OCI-LY7 (cell line): ENCODE results near the gene FAT4. TPM values are rescaled to one million over a fixed set of nuclear protein-coding genes. Genes with fewer than 3 reads are reported as not detected.

Source experiments
- BruUV-seq: library from RNA; stranded (reverse); fragments of 400-500 nt; replicated peaks from 2 replicates; lab custom pipeline; 2021; lab: Mats Ljungman, UMichigan
- CTCF ChIA-PET: fragments of 300-600 bp; sonication (Branson Sonifier 250); formaldehyde crosslinking; loops from one replicate; lab custom pipeline; 2022; ENCODE audit warnings: antibody characterized with exemption; ENCODE audit not compliant: unreplicated experiment; lab: Charles Lee
- POLR2A ChIA-PET: fragments of 300-600 bp; sonication (Branson Sonifier 250); formaldehyde crosslinking; loops from one replicate; lab custom pipeline; 2022; ENCODE audit warnings: antibody characterized with exemption; lab: Charles Lee
- DNase-seq: peaks from one replicate; pipeline ENCODE4 v3.0.0-alpha.2; 2015; ENCODE audit warnings: low spot score
- H2AFZ ChIP-seq: fragments of 200-600 bp; sonication (generic), shearing (Covaris generic); 2 replicates; pipeline ENCODE4 v1.6.1; 2014; ENCODE audit warnings: mild to moderate bottlenecking, antibody characterized with exemption, low read length, moderate library complexity
- H3K27ac ChIP-seq: fragments of 200-600 bp; sonication (generic); 2 replicates; pipeline ENCODE4 v1.5.1; 2014; ENCODE audit warnings: mixed run types, low read depth, mild to moderate bottlenecking, moderate library complexity, low read length, inconsistent platforms; ENCODE audit not compliant: poor library complexity, severe bottlenecking
- H3K36me3 ChIP-seq: fragments of 200-600 bp; sonication (generic); 2 replicates; pipeline ENCODE4 v1.6.1; 2014; ENCODE audit warnings: mild to moderate bottlenecking, antibody characterized with exemption, low read length, moderate library complexity, mixed read lengths; ENCODE audit not compliant: insufficient read depth
- H3K4me1 ChIP-seq: fragments of 200-600 bp; sonication (generic); 2 replicates; pipeline ENCODE4 v1.5.1; 2014; ENCODE audit warnings: mild to moderate bottlenecking, low read length; ENCODE audit not compliant: insufficient read depth, poor library complexity, severe bottlenecking
- H3K4me2 ChIP-seq: fragments of 200-600 bp; sonication (generic); 2 replicates; pipeline ENCODE4 v1.6.1; 2014; ENCODE audit warnings: mild to moderate bottlenecking, low read length
- H3K4me3 ChIP-seq: fragments of 200-600 bp; sonication (generic); 2 replicates; pipeline ENCODE4 v1.5.1; 2014; ENCODE audit warnings: mild to moderate bottlenecking, low read depth, low read length; ENCODE audit not compliant: poor library complexity, severe bottlenecking
- H3K79me2 ChIP-seq: fragments of 200-600 bp; sonication (generic); 2 replicates; pipeline ENCODE4 v1.6.1; 2016; ENCODE audit warnings: low read depth, mild to moderate bottlenecking, low read length, moderate library complexity, mixed read lengths; ENCODE audit not compliant: insufficient read depth
- H3K9me2 ChIP-seq: fragments of 200-600 bp; sonication (generic); 2 replicates; pipeline ENCODE4 v1.6.1; 2016; ENCODE audit warnings: mild to moderate bottlenecking, low read length, mixed read lengths; ENCODE audit not compliant: insufficient read depth
- H3K9me3 ChIP-seq: fragments of 200-600 bp; sonication (generic); 2 replicates; pipeline ENCODE4 v1.6.1; 2014; ENCODE audit warnings: mild to moderate bottlenecking, mixed run types, low read length, mixed read lengths
- H4K20me1 ChIP-seq: fragments of 200-600 bp; sonication (generic); 2 replicates; pipeline ENCODE4 v1.6.1; 2014; ENCODE audit warnings: mild to moderate bottlenecking, antibody characterized with exemption, low read length, moderate library complexity, mixed read lengths; ENCODE audit not compliant: insufficient read depth
- CTCF ChIP-seq: fragments of 200-600 bp; sonication (generic); conservative IDR thresholded peaks from 2 replicates; pipeline ENCODE4 v1.5.1; 2014; ENCODE audit warnings: mild to moderate bottlenecking, antibody characterized with exemption, low read length, moderate library complexity, mixed read lengths
- EZH2phosphoT487 ChIP-seq: fragments of 200-600 bp; sonication (generic); IDR thresholded peaks from 2 replicates; pipeline ENCODE4 v1.6.1; 2018; ENCODE audit warnings: low read depth, borderline replicate concordance, mild to moderate bottlenecking, mixed run types, antibody characterized with exemption, low read length, moderate library complexity, mixed read lengths
- intact Hi-C: fragments of 100-400 bp; cut with micrococcal nuclease; formaldehyde crosslinking; loops from one replicate; pipeline ENCODE4 v1.10.0; 2022; ENCODE audit not compliant: unreplicated experiment
- total RNA-seq, 2 experiments: library from RNA; depleted of rRNA in 1 of 2; stranded (reverse); fragments of >200 nt in 1 of 2; shearing (Covaris generic) in 1 of 2; gene quantifications; 2 replicates each; pipeline ENCODE4 v1.2.3, GENCODE V29; 2014 to 2022

Gene FAT4
- total RNA-seq, 2 experiments from 2014 or later, result not detected

GRCh38 chr4:125276811-125277210, 37.9 kb upstream of the FAT4 start:
- ChIA-PET POLR2A (no interaction called here), CTCF (no interaction called here)
- BruUV-seq, result no TSS peak
- Histone ChIP-seq H3K79me2 (no peaks in the 10 kb centered on the region), H3K4me1 (no peaks in the 10 kb centered on the region), H3K4me3 (no peak overlapping the region), H3K36me3 (no peaks in the 10 kb centered on the region), H2AFZ (no peak overlapping the region), H3K9me2 (no peaks in the 10 kb centered on the region), H3K4me2 (no peak overlapping the region), H4K20me1 (no peaks in the 10 kb centered on the region), H3K9me3 (no peaks in the 10 kb centered on the region), H3K27ac (no peak overlapping the region)
- DNase-seq, result no peak
- TF ChIP-seq EZH2phosphoT487 (no peak), CTCF (no peak)
- intact Hi-C loops, result no loop called here

DNA sequence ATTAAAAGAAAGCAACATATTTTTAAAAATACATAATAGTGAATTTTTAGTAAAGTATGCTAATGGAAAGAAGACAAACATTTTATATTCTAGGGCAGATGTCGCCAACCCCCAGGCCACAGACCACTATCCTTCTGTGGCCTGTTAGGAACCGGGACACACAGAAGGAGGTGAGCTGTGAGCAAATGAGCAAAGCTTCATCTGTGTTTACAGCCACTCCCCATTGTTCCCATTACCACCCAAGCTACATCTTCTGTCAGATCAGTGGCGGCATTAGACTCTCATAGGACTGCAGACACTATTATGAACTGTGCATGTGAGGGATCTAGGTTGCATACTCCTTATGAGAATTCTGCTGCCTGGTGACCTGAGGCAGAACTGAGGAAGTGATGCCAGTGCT, 37.0 kb upstream of the FAT4 start:
- H3K4me2 ChIP-seq, result no peak overlapping the region
- H2AFZ ChIP-seq, result no peak overlapping the region
- H3K9me2 ChIP-seq, result no peaks in the 10 kb centered on the region
- no peaks in the 10 kb centered on the region for H4K20me1 ChIP-seq
- DNase-seq, result no peak
- intact Hi-C loops, result no loop called here
- no TSS peak for BruUV-seq
- TF ChIP-seq CTCF (no peak), EZH2phosphoT487 (no peak)
- H3K27ac ChIP-seq, result no peak overlapping the region
- ChIA-PET CTCF (no interaction called here), POLR2A (interaction anchor here (0.8 kb wide), 1 partner anchor 52 kb away, joined by 3 read pairs; no protein-coding TSS in a partner anchor)
- no peaks in the 10 kb centered on the region for H3K36me3 ChIP-seq
- no peaks in the 10 kb centered on the region for H3K79me2 ChIP-seq
- no peaks in the 10 kb centered on the region for H3K4me1 ChIP-seq
- no peak overlapping the region for H3K4me3 ChIP-seq
- no peaks in the 10 kb centered on the region for H3K9me3 ChIP-seq

DNA sequence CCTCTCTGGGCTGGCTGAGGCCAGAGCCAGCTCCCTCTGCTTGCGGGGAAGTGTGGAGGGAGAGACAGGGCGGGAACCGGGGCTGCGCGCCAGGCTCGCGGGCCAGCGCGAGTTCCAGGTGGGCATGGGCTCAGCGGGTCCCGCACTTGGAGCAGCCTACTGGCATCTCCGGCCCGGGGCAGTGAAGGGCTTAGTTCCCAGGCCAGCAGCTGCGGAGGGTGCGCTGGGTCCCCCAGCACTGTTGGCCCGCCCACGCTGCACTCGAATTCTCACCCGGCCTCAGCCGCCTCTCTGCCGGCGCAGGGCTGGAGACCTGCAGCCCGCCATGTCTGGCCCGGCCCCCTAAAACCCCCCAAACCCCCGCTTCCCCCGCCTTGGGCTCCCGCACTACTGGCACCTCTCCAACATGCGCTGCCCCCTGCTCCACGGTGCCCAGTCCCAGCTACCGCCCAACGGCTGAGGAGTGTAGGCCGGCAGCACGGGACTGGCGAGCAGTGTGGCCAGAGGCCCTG, 33.8 kb upstream of the FAT4 start:
- H3K4me1 ChIP-seq, result no peaks in the 10 kb centered on the region
- no peak overlapping the region for H2AFZ ChIP-seq
- no peaks in the 10 kb centered on the region for H3K36me3 ChIP-seq
- ChIA-PET POLR2A (interaction anchor here (0.6 kb wide), 1 partner anchor 552 kb away, joined by 4 read pairs; no protein-coding TSS in a partner anchor), CTCF (no interaction called here)
- no TSS peak for BruUV-seq
- H3K79me2 ChIP-seq, result no peaks in the 10 kb centered on the region
- DNase-seq, result no peak
- intact Hi-C loops, result loop anchor here (5.0 kb wide), 1 partner anchor 949 kb away; no protein-coding TSS in a partner anchor
- no peak overlapping the region for H3K4me3 ChIP-seq
- H3K9me3 ChIP-seq, result no peaks in the 10 kb centered on the region
- H3K4me2 ChIP-seq, result no peak overlapping the region
- no peak overlapping the region for H3K27ac ChIP-seq
- TF ChIP-seq EZH2phosphoT487, result no peak
- TF ChIP-seq CTCF, result no peak
- no peaks in the 10 kb centered on the region for H3K9me2 ChIP-seq
- H4K20me1 ChIP-seq, result no peaks in the 10 kb centered on the region
